Stimulated activated CD4-positive, alpha-beta T cell treated with anti-CD3 and anti-CD28 coated beads, TNF-alpha, amount 100 ng/mL, for 1 hour (primary cell): ENCODE data around the gene ERF.
"Not testable (repeated sequence)": the region's sequence is repeated elsewhere in the genome, so short reads cannot be mapped to it uniquely, and the experiment has no call there.

Experiments used
- DNase-seq, 3 donors: peaks; one replicate each; pipeline ENCODE4 v3.0.0-alpha.2; 2020; ENCODE audit warnings: low read depth in 3 of 3, low spot score in 1 of 3

Gene ERF

GRCh38 chr19:42275517-42275916 is 20.6 kb upstream of the ERF start:
- DNase-seq = no peak

DNA sequence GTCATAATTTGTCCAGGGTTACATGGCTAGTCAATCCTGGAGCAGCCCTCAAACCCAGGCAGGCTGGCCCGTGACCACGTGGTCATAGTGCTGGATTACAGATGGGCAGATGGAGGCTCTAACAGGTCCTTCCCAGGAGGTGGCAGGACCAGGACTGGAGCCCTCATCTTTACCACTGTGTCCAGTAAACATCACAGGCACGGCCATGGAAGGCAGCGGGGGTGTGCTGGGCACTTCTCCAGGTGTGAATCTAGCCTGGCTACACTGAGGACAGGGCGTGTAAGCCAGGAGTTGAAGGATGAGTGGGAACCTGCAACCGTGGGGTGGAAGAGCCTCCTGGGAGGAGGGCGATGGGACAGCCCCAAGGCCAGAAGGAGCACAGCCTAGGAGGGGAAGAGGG is 20.2 kb upstream of the ERF start:
- no peak for DNase-seq

GRCh38 chr19:42274065-42274682 is 19.2 kb upstream of the ERF start:
- no peak for DNase-seq

GRCh38 chr19:42273407-42274064 is 18.6 kb upstream of the ERF start:
- DNase-seq = no peak

GRCh38 chr19:42272989-42273406 is 18.1 kb upstream of the ERF start:
- DNase-seq = no peak

GRCh38 chr19:42272535-42272897 is 17.6 kb upstream of the ERF start:
- DNase-seq = no peak

DNA sequence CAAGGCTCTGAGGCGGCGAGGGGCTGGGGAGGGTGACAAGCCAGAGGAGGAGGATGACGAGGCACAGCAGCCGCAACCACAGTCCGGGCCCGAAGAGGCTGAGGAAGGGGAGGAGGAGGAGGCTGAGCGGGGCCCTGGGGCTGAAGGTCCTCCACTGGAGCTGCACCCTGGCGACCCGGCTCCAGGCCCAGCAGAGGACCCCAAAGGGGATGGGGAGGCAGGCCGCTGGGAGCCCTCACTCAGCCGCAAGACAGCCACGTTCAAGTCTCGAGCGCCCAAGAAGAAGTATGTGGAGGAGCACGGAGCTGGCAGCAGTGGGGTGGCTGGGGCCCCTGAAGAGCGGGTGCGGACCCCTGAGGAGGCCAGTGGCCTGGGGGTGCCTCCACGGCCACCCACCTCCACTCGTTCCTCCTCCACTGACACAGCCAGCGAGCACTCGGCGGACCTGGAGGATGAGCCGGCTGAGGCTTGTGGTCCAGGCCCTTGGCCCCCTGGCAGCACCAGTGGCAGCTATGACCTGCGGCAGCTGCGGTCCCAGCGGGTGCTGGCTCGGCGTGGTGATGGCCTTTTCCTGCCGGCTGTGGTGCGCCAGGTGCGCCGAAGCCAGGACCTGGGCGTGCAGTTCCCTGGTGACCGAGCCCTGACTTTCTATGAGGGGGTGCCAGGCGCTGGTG is 17.1 kb upstream of the ERF start:
- DNase-seq = no peak

GRCh38 chr19:42271045-42271419 is 16.1 kb upstream of the ERF start:
- DNase-seq = no peak

GRCh38 chr19:42270346-42271044 is 15.6 kb upstream of the ERF start:
- no peak for DNase-seq

DNA sequence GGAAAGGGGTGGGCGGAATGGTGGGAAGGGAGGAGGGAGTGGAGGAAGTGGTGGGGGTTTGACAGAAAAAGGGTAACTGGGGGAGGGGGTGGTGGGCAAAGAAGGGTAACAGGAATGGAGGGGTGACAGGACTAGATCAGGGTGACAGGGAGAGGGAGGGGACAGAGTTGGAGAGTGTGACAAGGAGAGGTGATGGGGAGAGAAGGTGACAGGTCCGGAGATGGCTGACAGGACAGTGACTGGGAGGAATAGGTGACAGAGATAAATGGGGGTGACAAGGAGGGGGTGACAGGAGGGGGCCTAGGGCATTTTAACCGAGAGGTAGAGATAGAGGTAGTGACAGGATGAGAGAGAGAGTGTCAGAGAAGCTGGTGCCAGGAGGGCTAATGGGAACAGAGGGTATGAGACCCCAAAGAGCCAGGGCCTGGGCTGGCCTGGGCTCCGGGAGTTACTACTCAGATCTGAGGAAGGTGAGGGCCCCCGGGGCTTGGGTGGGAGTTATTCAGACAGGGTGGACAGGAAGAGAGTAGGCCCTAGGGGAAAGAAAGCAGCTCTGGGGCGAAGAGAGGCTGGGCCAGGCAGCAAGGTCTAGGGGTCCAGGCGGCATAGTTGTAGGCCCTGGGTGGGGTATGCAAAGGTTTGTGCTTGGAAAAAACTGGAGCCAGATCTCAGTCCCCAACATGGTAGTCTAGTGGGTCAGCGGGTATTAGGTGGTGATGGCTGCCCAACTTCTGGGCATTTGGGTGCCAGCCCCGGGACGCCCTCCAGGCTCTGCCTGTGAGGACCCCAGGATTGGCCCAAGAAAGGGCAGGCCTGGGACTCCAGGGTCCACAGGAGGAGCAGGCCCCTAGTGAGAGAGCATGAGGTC is 14.8 kb upstream of the ERF start:
- DNase-seq = no peak

- peak; percentile 97 to 99 (median 99) for DNase-seq
Observed at GRCh38 chr19:42268704-42269477, 14.0 kb upstream of the ERF start, which contains the start of gene CIC. Gene CIC (plus strand): TSS chr19:42269252. CDS start chr19:42271784, 2,532 bp downstream.

- peak; percentile 88 to 98 (median 96) for DNase-seq
Observed at GRCh38 chr19:42268142-42268703, 13.3 kb upstream of the ERF start.

DNA sequence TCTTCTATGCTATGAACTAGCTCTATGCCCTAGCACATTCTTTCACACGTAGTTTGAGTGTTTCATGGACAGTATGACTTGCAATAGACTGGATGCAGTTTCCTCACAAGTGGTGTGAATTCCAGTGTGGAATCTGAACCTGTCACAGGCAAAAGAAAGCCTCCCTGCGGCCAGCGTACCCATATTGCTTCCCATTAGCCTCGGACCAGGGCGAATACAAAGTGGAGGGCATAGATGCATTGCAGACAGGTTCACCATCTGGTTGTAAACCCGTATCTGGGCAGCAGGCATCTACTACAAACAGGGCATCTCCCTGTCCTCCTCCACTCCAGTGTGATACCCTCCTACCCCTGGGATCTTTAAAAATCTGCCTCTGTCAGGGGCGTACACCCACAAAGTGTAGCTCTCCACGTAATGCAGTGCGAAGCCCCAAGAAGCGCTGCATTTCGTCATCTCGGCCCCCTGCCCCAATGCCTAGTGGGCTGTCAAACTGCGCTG is 12.8 kb upstream of the ERF start:
- DNase-seq = no peak

GRCh38 chr19:42266928-42267603 is 12.1 kb upstream of the ERF start:
- DNase-seq = not testable (repeated sequence)

DNA sequence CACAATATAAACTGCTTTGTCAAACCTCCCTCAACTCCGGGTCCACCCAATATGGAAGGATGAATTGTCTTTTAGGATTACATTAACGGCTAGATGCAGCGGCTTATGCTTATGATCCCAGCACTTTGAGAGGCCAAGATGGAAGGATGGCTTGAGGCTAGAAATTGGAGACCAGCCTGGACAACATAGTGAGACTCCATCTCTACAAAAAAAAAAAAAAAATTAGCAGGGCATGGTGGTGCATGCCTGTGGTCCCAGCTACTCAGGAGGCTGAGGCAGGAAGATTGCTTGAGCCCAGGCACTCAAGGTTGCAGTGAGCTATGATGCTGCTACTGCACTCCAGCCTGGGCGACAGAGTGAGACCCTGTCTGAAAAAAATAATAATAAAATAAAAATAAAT is 11.2 kb upstream of the ERF start:
- DNase-seq = not testable (repeated sequence)

DNA sequence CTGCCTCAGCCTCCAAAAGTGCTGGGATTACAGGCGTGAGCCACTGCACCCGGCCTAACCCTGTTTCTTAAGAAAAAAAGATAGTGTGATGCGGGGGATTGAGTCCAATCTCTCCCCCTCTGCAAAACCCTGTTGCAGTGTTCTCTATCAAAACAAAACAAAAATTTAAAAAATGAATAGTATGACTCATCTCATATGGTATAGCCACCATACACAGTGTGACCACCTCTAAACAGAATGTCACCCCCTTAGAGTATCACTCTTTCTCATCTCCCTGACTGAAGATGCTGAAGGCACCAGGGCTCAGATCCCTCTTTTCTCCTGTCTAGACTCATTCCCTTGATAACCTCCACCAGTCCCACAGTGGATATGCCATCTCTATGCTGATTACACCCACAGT is 6.8 kb upstream of the ERF start:
- no peak for DNase-seq

DNA sequence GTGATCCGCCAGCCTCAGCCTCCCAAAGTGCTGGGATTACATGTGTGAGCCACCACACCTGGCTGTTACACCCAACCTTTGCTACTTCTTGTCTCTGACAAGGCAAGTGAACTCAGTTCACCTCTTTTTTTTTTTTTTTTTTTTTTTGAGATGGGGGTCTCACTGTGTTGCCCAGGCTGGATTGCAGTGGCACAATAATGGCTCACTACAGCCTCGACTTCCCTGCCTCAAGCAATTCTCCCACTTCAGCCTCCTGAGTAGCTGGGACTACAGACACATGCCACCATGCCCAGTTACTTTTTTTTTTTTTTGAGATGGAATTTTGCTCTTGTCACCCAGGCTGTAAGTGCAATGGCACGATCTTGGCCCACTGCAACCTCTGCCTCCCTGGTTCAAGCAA is 2.9 kb upstream of the ERF start:
- not testable (repeated sequence) for DNase-seq

- no peak for DNase-seq
Observed at GRCh38 chr19:42255766-42256745, 1.1 kb upstream of the ERF start.
